Cardiac fibroblast (primary cell): Measurements from ENCODE around the gene ICAM4.

ENCODE experiments used
- DNase-seq, 2 donors: peaks; one replicate each; pipeline versions ENCODE4 v3.0.0 to v3.0.0-alpha.2; 2010; ENCODE audit warnings: low read depth in 2 of 2
- H3K4me3 ChIP-seq, 2 donors: replicated peaks in 1 of 2; 1 replicate in 1 of 2; 2 replicates in 1 of 2; pipeline ENCODE4 v1.5.1; 2011; ENCODE audit warnings: low read depth in 2 of 2, low read length in 2 of 2, mild to moderate bottlenecking in 2 of 2, moderate library complexity in 1 of 2
- CTCF ChIP-seq: IDR thresholded peaks from one replicate; pipeline ENCODE4 v1.5.1; 2011; ENCODE audit warnings: low read depth, mild to moderate bottlenecking, low read length, inconsistent platforms

Gene ICAM4

DNA sequence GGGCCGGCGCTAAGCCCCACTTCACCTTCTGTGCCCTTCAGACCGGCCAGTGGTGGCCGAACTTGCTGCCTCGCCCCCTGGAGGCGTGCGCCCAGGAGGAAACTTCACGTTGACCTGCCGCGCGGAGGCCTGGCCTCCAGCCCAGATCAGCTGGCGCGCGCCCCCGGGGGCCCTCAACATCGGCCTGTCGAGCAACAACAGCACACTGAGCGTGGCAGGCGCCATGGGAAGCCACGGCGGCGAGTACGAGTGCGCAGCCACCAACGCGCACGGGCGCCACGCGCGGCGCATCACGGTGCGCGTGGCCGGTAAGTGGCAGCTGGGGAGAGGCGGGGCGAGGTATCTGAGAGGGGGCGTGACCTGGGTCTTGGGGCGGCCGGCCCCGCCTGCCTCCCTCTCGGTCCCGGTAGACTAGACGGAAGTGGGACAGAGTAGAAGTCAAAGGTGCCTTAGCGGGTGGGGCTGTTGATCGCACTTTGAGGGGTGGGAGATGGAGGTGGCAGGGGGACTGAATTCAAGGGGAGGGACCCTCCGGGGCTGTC is 8.6 kb downstream of the ICAM4 start:
- DNase-seq, result peak in 1 of 2 donors; percentile 42
- peak; percentile 14 for TF ChIP-seq CTCF
- H3K4me3 ChIP-seq, result peak overlapping the region in 1 of 2 donors; percentile 14

GRCh38 chr19:10295847-10296591 is 9.3 kb downstream of the ICAM4 start:
- no peak for DNase-seq
- TF ChIP-seq CTCF, result no peak
- H3K4me3 ChIP-seq, result peak overlapping the region in 1 of 2 donors; percentile 14

GRCh38 chr19:10299545-10300458 is 13.0 kb downstream of the ICAM4 start:
- DNase-seq, result no peak
- H3K4me3 ChIP-seq, result no peak overlapping the region
- TF ChIP-seq CTCF, result no peak

DNA sequence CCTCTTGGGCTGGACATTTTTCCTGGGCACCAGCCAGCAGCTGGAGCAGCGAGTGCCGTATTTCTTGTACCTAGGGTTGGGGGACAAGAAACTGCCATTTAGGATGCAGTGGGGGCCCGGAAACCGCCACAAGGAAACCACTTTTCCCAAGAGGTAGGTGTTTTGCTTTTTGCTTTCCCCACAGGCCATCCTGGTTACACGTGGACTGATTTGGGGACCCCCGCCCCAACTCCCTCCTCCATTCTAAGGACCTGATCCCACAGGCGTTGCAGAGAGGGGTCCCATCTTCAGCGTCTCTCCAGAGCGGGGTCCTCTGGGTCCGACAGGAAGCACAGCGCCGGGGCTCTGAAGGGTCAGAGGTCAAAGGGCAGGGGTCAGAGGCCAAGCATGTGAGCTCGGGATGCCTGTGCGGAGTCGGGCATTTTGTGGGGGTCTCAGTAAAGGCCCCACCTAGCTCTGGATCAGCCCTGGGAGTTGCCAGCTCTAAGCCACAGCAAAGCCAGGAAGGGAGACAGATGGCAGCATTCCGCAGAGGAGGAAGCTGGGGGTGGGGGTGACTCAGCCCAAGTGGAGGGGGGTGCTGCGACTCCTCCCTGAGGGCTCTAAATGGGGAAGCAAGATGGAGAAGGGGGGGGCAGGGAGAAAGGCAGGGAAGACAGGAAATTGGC is 18.5 kb downstream of the ICAM4 start:
- no peak for TF ChIP-seq CTCF
- H3K4me3 ChIP-seq, result no peak overlapping the region
- no peak for DNase-seq

- TF ChIP-seq CTCF, result no peak
- DNase-seq, result no peak
- H3K4me3 ChIP-seq, result no peak overlapping the region
Measured at GRCh38 chr19:10306327-10306726, 19.6 kb downstream of the ICAM4 start.

- TF ChIP-seq CTCF, result no peak
- DNase-seq, result no peak
- no peak within 1 kb of the TSS for H3K4me3 ChIP-seq
Measured at GRCh38 chr19:10309423-10309822, 22.7 kb downstream of the ICAM4 start, which contains the start of gene ZGLP1. Gene ZGLP1, minus strand, starts transcription at chr19:10309815.
